Daoy (cell line): ENCODE measurements around the gene IRF2BPL. TPM values are rescaled to one million over a fixed set of nuclear protein-coding genes. Genes with fewer than 3 reads are reported as not detected.

Experiments used
- DNase-seq: peaks from one replicate; pipeline ENCODE4 v3.0.0-alpha.2; 2015; ENCODE audit warnings: low read depth
- total RNA-seq: library from RNA; depleted of rRNA; stranded (reverse); fragments of >200 nt; shearing (Covaris generic); gene quantifications from 2 replicates; pipeline ENCODE4 v1.2.3, GENCODE V29; 2014

The IRF2BPL gene
- total RNA-seq, 1 experiment from 2014 or later, result 31.5 TPM

GRCh38 chr14:77053046-77053841 lies 24.7 kb upstream of the IRF2BPL start:
- DNase-seq, result peak; percentile 90

DNA sequence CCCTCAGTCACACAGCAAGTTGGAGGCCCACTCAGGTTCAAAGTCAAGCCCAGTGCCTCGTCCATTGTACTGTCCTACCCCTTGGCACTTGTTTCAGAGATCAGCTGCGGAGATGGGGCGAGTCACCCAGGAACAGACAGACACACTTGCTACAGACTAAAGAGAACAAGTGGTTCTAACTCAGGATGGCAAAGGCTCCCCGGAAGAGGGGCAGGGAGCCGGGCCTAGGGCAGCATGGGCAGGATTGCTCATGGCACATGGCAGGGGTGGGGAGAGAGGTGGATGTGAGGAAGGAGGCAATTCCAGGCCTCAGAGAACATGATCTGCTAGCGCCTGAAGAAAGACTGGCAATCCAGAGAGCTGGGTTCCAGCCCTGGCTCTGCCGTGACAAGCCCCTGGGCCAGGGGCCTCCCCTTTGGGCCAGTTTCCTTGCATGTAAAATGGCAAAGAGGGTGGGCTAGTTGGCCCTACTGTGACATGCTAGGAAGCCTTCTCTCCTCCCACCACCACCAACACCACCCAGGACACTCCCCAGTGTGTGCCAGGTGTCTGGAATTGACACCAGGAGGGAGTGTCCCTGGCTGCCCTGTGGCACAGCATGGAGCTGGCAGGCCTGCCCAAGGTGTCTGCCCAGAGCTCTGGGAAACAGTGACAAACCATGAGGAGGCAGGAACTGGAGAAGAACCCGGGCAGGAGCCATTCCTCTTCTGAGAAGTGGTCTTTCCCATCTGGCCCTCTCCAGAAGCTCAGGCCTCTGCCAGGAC lies 24.0 kb upstream of the IRF2BPL start:
- no peak for DNase-seq

- DNase-seq, result no peak
Observed at GRCh38 chr14:77051116-77051515, 22.6 kb upstream of the IRF2BPL start.

- DNase-seq, result no peak
Observed at GRCh38 chr14:77046721-77047120, 18.2 kb upstream of the IRF2BPL start.

DNA sequence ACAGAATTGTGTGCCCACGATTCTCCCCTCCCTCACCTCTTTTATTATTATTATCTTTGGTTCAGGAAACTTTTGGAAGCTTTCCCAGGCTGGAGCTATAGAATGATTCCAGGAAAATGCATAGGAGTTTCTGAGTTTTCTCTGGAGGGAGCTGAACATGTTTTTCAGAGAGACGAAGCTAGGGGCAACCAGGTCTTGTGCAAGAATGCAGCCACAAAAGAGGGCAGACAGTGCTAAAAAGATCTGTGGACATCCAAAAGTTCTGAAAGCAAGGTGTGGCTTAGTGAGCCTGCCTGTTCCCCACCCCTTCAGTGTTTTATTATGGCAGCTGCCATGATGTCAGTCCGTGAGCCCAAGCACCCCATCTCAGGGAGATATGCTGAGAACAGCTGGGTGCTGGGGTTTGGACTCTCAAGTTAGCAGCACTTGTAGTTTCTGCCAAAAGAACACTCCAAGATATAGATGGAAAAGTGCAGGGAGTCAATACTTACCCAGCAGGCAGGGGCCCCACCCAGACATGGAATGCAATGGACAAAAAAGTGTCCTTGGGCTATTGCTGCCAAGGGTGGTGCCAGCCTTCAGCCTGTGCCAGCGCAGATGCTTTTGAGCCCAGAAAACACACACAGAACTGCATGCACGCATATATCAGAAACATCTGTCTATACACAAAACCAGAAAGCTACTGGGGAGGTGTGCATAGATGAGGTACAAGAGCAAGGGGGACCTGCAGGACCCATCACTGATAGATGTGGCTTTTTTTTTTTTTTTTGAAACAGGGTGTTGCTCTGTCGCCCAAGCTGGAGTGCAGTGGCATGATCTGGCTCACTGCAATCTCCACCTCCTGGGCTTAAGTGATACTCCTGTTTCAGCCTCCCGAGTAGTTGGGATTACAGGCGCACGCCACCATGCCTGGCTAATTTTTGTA lies 17.0 kb upstream of the IRF2BPL start:
- no peak for DNase-seq

DNA sequence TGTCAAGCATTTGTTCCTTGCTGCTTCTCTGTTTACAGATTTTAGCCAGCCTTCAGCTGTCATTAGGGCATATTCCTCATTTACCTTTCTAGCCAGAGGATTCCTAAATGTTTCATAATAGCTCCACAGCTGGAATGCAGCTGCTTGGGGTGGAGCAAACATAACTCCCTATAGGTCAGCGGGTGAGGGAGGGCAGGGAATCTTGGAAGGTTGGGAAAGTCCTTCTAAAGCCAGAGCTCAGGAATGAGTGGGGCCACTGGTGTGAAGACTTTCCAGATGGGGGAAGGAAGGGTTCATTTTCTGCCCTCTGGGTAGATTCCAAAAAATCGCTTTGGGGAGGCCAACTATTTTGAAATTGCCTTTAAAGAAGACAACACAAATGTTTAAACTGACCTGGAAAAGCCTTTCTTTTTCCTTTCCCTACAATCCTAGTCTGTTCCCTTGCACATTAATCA lies 16.3 kb upstream of the IRF2BPL start:
- no peak for DNase-seq

DNA sequence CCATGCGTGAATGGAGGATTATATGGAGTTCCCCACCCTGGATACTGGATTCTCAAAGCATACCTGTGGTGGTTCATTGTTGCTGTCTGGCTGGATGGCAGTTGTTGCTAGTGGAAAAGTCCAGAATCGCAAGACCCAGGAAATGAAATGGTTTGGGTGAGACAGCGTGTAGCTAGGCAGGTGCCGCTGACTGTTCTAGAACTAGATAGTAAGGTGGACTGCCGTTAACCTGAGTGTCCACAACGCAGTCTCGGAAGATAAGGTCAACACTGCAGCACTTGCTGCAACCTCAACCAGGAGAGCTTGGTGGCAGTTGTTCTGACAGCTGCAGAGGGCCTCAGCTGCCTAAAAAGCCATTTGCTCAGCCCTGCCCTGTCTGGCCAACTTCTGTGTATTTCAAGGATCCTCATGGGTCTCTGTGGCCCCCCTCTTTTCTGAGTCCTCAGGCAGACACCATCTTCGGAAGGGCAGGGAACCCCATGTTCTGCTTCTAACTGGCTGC lies 15.5 kb upstream of the IRF2BPL start:
- DNase-seq, result no peak

DNA sequence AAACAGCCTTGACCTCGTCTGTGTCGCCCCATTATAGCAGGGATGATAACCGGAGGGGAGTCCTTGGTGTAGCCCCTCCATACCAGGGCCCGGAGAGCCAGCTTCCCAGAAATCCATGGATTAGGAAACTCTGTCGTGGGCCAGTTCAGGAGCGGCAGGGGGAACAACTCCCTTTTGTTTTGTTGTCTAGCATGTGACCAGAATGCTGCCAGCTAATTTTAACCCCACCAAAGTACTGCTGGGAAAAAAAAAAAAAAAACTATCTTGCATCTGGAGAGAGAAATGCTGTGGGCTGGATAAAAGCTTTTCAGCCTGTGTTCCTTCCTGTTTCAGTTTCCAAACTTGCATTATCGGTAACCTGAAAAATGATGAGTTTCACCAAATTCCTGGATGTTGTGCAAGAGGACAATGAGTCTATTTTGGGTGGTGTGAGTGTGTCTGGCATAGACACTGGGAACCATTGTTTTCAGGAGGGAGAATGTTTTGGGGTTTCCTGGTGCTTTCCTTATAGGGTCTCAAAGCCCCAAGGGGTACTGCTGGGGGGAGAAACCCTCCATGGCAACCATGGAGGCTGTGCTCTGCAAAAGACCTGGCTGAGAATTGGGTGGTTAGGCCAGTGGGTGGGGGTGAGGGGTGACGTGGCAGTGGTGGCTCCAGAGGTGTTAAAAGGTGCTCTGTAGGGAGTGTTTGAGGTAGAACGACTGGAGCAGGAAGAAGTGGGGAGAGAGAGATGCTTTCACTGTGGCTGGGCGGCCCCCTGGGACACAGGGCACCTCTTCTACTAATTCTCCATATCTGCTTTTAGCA lies 14.9 kb upstream of the IRF2BPL start:
- DNase-seq, result peak; percentile 67

DNA sequence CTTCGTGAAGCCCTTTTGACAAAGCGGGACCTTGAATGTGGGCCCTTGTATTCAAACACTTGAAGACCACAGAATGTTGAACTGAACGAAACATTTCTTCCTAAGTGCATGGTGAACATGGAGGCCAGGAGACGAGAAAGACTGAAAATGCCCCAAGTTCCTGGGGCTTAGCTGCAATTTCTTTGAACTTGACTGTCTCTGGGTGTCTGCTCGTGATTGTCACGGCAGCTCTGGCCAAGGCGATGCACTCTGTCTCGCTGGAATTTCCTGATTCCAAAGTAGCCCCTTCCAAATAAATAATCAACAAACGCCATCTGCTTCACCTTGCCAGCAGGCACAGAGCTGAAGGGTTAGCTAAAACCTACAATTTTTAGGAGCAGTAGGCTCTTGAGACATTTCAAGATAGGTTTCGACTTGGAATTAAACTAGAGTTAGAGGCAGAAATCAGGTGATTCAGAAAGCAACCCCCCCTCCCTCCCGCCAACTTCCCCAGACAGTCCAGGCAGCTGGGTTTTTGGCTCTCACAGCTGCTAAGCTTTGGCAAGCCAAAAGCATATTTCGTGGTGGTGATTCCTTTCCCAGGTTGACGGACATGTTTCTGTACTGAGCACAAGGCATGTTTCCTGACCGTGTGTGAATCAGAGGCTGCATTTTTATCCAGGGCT lies 13.5 kb upstream of the IRF2BPL start:
- DNase-seq, result peak; percentile 87

GRCh38 chr14:77040741-77041653 lies 12.5 kb upstream of the IRF2BPL start:
- DNase-seq, result peak; percentile 83

DNA sequence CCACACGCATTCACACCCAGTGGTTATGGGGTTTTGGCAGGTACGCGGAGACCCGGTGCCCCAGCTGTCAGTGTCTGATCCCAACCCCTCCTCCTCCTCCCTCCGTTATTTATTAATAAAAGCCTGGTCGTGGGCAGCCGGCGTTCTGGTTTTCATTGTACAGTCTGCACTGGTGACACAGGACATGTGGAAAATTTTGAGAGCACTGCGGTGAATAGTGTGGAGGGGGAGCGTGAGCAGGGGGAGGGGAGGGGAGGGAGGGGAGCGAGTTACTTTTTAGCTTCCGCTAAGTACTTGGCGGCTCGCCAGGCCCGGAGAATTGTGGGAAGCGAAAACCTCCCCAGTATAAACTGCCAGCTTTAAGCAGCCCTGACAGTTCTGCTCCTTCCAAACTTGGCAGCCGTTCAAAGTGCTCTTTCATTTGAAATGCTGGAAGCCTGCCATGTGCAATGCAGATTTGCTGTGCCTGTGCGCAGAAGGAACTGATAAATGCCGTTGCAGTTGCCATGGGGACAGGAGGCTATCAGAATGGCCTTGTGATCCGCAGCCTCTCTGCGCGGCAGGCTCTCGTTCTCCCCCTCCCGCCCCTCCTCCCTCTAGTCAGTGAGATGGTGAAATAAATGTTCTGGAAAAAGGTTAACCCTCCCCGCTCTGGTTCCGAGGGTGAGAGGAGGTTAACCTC lies 11.7 kb upstream of the IRF2BPL start:
- peak; percentile 97 for DNase-seq

- no peak for DNase-seq
Observed at GRCh38 chr14:77039285-77040058, 11.0 kb upstream of the IRF2BPL start.

DNA sequence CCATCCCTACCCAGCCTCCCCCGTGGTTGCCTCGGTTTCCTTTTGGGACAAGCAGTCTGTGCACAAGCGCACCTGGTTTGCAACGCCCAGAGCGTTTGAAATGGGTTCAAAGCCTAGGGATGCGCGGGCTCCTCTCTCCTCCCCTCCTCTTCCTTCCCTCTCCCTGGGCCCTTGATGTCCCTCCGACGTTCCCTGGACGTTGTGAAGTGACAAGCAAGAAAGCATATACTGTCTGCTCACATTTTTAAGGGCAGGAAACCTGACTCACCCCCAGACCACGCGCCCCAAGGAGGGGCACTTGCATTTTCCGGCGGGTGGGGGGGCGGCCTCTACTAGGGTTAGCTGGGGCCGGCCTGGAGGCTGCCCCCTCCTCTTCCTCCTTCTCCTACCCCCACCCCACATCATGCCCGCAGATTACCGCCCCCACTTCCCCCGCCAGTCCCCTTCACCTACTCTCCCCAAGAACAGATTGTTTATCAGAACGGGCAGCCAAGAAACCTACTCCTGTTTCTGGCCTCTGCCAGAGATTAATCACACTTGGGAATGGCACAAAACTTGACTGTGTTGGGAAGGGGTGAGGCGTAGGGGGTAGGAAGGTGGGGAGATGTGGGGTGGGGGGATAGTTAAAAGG lies 9.5 kb upstream of the IRF2BPL start:
- peak; percentile 64 for DNase-seq

- no peak for DNase-seq
Observed at GRCh38 chr14:77037215-77037937, 8.9 kb upstream of the IRF2BPL start.

DNA sequence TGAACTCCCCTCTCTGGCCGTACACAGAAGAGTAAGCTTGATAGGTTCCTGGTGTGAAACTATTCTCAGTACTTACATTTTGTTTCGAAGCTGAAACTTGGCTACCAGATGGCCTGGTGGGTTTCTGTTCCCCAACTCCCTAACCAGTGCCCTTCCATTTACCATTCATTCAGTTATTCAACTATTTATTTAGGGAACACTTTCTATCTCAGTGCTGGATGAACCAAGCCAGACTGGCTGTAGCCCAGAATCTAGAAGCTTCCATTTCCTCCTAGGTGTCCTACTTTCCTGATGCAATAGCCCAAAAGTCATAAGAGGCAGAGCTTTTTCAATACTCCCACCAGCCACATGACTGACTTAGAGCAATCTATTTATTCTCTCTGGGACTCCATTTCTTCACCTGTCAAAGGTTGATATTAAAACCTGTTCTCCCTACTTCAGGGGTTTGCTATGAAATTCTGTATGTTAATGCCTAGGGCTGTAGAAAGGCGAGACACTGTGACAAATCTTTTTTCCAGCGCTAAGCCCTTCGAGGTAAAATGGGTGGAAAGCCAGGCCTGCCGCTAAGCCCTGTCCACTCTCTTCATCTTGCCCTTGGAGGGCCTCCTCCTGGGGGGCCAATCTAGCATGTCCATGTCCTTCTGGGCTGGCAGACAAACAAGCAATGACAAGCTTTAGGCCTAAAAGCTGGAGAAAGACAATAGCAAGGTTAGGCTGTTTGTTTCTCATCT lies 8.1 kb upstream of the IRF2BPL start:
- no peak for DNase-seq

DNA sequence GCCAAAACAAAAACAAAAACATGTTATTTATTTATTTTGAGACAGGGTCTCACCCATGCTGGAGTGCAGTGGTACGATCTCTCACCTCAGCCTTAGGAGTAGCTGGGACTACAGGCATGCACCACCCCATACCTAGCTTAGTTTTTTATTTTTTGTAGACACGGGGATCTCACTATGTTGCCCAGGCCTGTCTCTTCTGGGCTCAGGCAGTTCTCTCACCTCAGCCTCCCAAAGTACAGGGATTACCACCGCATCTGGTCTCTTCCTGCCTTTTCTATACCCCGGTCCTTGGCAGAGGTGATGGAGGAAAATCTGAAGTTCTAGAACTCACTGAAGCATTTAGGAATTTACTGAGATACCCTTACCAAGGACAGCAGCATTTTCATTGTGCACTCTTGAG lies 6.8 kb upstream of the IRF2BPL start:
- no peak for DNase-seq
